Omental fat pad (tissue), 4 donors: ENCODE data around the gene GATA6. TPM values are rescaled to one million over a fixed set of nuclear protein-coding genes. Genes with fewer than 3 reads are reported as not detected.

ENCODE experiments used
- ATAC-seq: fragments of 150-250 bp; one replicate; pipeline ENCODE4 v1.9.1; 2016; ENCODE audit warnings: mild to moderate bottlenecking, moderate library complexity; ENCODE audit not compliant: low FRiP score
- DNase-seq: peaks from one replicate; pipeline ENCODE4 v3.0.0-alpha.2; 2019; ENCODE audit warnings: low spot score
- CTCF ChIP-seq, 3 donors: fragments of 450-650 bp; IDR thresholded peaks; one replicate each; pipeline ENCODE4 v1.5.1; 2016 to 2017; ENCODE audit warnings: antibody characterized with exemption in 3 of 3, mild to moderate bottlenecking in 3 of 3, moderate library complexity in 2 of 3
- total RNA-seq, 4 donors: library from RNA; depleted of rRNA; stranded (reverse); fragments of >200 nt; gene quantifications; one replicate each; pipeline ENCODE4 v1.1.0, GENCODE V29; 2016

The GATA6 gene
- total RNA-seq, 4 donors from 2014 or later, result 12.1 to 48.9 (median 25.2) TPM

GRCh38 chr18:22171258-22172119 lies 2.1 kb downstream of the GATA6 start:
- DNase-seq (no peak), ATAC-seq (no peak)
- TF ChIP-seq CTCF (IDR thresholded peaks at IDR 0.05), result no peak

GRCh38 chr18:22172120-22172582 lies 2.8 kb downstream of the GATA6 start:
- DNase-seq (no peak), ATAC-seq (no peak)
- TF ChIP-seq CTCF (IDR thresholded peaks at IDR 0.05), result no peak

- DNase-seq (no peak), ATAC-seq (no peak)
- TF ChIP-seq CTCF (IDR thresholded peaks at IDR 0.05), result no peak
Observed at GRCh38 chr18:22172594-22173049, 3.2 kb downstream of the GATA6 start.

GRCh38 chr18:22173221-22173927 lies 4.0 kb downstream of the GATA6 start:
- no peak for ATAC-seq
- TF ChIP-seq CTCF (IDR thresholded peaks at IDR 0.05), result no peak
- no peak for DNase-seq

GRCh38 chr18:22173928-22174301 lies 4.5 kb downstream of the GATA6 start:
- TF ChIP-seq CTCF (IDR thresholded peaks at IDR 0.05), result no peak
- no peak for DNase-seq
- no peak for ATAC-seq

GRCh38 chr18:22174341-22175145 lies 5.2 kb downstream of the GATA6 start:
- DNase-seq, result no peak
- TF ChIP-seq CTCF (IDR thresholded peaks at IDR 0.05), result no peak
- ATAC-seq, result peak; percentile 21
